Renal pelvis (tissue), 4 donors: Measurements from ENCODE around the gene CEP250. TPM values are rescaled to one million over a fixed set of nuclear protein-coding genes. Genes with fewer than 3 reads are reported as not detected.
"Not testable (repeated sequence)": the region's sequence is repeated elsewhere in the genome, so short reads cannot be mapped to it uniquely, and the experiment has no call there.

ENCODE experiments used
- DNase-seq: peaks from one replicate; pipeline ENCODE4 v3.0.0-alpha.2; 2013
- polyA plus RNA-seq, 3 donors: library from polyadenylated mRNA; unstranded; fragments of 120-200 nt; gene quantifications; one replicate each; pipeline ENCODE4 v1.2.1, GENCODE V29; 2013; ENCODE audit not compliant: insufficient read length in 3 of 3

CEP250 gene
- polyA plus RNA-seq, 3 donors: 56.7 to 65.5 (median 64.3) TPM

DNA sequence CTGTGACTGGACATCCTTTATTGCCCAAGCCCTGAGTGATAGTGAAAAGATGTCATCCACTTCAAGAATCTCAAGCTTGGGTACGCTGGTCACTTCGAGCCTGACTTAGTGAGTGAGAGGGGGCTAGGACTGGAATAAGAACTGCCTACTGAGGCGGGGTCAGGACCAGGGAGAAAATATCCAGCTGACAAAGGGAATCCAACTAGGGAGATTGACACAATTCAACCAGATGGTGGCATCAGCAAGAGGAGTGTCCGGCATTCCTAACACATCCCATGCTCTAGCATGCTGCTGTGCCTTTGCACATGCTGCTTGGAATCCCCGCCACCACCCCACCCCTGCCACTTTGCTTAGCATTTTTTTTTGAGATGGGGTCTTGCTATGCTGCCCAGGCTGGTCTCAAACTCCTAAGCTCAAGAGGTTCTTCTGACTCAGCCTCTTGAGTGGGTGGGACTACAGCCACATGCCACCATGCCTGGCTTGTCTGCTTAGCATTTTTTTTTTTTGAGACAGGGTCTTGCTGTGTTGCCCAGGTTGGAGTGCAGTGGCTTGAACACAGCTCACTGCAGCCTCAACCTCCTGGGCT is 6.5 kb upstream of the CEP250 start:
- DNase-seq: no peak

DNA sequence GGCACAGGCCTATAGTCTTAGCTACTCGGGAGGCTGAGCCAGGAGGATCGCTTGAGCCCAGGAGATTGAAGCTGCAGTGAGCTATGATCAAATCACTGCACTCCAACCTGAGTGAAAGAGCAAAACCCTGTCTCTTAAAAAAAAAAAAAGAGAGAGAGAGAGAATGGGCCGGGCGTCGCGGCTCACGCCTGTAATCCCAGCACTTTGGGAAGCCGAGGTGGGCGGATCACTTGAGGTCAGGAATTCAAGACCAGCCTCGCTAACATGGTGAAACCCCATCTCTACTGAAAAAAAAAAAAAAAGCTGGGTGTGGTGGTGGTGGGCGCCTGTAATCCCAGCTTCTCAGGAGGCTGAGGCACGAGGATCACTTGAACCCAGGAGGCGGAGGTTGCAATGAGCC is 5.5 kb upstream of the CEP250 start:
- DNase-seq: not testable (repeated sequence)

DNA sequence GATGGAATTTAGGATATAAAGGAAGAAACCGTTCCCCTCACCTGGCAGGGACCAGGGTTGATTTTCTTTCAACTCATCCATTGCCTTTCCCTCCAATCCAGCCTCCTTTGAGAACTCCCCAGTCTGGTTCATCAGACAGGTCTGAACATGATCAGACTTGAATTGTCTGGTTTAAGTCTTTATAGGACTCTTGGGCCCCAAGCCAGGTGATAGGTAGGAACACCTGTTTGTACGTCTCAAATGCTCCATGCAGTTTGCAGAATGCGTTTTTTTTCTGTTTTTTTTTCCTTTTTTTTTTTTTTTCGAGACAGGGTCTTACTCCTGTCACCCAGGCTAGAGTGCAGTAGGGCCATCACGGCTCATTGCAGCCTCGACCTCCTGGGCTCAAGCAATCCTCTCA is 4.1 kb upstream of the CEP250 start:
- no peak for DNase-seq

DNA sequence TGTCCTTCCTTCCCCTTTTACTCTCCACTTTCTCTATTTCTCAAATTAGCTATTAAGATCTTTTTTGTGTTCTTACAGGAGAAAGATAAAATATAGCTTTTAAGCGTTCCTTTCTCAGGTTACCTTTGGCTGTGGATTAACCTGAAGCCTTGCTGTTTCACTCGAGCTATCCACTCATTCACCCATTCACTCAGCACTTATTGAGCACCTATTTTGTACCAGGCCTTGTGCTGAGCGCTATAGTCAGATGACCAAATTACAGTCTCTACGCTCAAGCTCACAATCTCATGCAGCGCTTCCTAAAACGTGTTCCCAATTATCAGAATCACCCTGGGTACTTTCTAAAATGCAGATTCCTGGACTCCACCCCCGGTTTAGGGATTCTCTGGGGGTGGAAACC is 1.8 kb upstream of the CEP250 start:
- DNase-seq: no peak

DNA sequence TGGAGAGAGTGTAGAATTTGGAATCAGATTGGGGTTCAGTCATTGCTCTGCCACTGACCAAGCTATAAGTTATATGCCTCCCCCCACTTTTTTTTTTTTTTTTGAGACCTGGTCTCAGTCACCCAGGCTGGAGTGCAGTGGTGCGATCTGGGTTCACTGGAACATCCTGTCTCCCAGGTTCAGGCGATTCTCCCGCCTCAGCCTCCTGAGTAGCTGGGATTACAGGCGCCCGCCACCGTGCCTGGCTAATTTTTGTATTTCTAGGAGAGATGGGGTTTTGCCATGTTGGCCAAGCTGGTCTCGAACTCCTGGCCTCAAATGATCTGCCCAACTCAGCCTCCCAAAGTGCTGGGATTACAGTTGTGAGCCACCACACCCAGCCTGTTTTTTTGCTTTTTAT is 1.3 kb downstream of the CEP250 start:
- not testable (repeated sequence) for DNase-seq

DNA sequence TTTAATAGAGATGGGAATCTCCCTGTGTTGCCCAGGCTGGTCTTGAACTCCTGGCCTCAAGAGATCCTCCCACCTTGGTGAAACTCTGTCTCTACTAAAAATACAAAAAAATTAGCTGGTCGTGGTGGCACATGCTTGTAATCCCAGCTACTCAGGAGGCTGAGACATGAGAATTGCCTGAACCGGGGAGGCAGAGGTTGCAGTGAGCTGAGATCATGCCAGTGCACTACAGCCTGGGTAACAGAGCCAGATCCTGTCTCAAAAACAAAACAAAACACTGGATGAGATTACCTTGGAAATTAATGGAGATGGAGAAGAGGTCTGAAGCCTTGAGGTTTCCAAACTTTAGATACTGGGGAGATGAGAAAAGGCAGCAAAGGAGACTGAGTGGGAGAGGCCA is 2.1 kb downstream of the CEP250 start:
- not testable (repeated sequence) for DNase-seq

DNA sequence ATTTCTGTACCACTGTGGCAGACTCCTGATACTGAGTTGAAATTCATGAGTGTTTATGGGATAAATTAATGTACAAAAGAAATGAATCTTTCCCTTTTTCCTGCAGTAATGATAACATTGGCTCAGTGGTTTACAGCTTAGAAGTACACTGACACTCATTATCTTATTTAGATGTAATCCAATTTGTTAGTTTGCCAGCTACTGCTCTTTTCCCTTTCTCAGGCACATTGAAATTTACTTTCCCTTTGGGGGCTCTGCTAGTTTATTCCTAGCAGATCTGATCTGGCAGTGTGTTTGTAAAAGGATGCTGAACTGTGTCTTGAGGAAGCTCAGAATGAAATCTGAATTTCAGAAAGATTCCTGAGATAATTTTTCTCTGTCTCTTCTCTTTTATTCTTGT is 3.0 kb downstream of the CEP250 start:
- DNase-seq: no peak

DNA sequence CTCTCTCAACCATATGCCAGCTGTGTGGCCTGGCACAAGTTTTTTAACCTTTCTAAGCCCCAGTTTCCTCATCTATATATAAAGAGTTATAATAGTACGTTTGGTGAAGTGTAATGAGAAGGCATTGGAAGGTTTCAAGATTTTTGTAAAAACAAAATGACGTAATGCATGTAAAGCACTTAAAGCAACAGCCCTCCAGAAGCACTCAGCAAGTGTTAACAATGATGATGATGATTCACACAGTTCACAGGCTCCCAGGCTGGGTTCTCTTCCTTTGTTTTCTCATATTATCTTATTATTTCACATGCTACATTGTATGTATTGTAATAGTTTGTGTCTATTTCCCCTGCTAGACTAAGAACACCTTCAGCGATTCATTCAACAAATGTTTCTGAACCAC is 6.2 kb downstream of the CEP250 start:
- DNase-seq: no peak

DNA sequence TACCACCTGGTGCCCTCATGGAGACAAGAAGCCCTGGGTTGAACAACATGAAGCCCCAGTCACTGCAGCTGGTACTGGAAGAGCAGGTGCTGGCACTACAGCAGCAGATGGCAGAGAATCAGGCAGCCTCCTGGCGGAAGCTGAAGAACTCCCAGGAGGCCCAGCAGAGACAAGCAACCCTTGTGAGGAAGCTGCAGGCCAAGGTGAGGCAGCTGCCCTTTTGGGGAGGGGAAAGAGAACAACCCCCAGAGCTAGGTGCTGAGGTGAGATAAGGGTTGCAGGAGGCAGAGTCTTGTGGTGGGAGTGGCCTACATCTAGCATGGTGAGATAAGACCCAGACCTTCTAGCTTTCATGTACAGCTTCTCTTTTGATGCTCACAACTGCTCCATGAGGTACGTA is 7.0 kb downstream of the CEP250 start:
- no peak for DNase-seq

DNA sequence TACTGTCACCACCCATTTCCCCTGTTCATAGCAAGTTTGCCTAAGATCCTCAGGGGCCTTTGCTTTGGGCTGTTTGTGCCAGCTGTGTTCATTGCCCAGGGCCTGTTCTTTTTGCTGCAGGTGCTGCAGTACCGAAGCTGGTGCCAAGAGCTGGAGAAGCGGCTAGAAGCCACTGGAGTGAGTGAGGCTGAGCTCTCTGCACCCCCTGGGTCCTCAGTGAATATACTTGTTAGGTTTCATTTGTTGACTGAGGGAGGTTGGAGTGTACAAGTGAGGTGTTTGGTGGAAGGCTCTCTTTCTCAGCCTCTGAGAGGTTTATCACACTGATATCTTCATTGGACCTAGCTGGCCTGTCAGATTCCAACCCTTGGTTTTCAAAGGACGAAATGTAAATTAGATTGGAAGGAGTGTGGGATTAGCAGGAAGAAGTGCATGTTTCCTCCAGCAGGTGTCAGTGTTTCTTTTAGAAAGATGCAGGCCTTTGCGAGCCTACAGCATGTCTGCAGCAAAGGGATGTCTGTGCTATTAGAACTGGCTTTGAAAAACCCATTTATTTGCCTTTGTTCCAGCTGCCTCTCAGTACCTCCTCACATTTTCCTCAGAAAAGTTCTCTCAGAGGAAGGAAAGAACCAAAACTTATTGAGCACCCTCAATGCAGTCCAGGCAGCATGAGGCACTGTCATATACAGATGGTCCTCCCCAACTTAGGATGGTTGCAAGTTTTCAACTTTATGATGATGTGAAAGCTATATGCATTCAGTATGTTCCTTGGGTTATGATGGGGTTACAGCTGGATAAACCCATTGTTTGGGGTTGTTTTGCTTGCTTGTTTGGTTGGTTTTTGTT is 8.3 kb downstream of the CEP250 start:
- peak; percentile 78 for DNase-seq

DNA sequence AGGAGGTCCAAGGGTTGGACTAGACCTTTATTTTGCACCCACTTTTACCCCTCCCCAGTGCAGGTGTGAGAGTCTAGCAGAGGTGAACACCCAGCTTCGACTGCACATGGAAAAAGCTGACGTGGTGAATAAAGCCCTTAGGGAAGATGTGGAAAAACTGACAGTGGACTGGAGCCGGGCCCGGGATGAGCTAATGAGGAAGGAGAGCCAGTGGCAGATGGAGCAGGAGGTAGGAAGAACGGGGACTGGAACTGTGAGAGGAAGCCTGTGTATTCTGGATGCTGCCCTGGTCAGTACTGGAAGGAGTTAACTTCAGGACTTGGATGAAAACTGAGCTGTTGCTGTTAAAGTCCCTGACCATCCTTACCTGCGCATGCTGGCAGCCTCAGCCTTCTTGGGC is 10.6 kb downstream of the CEP250 start:
- no peak for DNase-seq

DNA sequence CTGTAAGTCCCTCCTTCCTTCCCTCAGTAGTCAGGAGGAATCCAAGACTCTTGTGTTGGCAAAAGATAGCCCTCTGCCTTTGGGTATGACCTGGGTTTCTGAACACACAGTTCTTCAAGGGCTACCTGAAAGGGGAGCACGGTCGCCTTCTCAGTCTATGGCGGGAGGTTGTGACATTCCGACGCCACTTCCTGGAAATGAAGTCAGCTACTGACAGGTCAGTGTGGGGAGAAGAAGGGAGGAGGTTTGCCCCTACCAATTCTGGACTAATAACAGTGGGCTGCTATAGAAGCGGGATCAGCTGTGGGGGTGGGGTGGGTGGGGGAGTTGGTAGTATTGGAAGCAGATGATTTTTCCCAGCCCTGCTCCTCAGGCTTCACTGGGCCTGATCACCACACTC is 11.5 kb downstream of the CEP250 start:
- no peak for DNase-seq

DNA sequence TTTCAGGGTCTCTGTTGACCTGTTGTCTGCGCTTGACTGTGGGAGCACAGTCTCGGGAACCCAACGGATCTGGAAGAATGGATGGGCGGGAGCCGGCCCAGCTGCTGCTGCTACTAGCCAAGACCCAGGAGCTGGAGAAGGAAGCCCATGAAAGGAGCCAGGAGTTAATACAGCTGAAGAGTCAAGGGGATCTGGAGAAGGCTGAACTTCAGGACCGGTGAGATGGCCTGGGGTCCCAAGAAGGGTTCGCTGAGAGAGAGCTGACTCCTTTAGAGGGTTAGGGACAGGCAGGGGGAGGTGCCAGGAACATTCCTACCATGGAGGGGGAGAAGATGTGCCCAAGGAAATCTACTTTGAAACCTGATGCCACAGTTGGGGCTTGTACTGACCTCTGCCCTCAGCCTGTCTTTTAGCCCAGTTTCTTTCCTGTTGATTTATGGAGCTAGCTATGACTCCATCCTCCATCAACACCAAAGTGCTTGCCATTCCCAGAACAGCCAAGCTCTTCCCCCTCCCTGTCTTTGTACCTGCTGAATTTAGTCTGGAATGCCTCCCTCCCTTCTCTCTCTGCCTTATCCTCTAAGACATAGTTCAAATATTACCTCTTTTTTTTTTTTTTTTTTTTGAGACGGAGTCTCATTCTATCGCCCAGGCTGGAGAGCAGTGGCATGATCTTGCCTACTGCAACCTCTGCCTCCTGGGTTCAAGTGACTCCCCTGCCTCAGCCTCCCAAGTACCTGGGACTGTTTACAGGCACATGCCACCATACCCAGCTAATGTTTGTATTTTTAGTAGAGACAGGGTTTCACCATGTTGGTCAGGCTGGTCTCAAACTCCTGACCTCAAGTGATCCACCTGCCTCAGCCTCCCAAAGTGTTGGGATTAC is 12.2 kb downstream of the CEP250 start:
- peak; percentile 86 for DNase-seq

DNA sequence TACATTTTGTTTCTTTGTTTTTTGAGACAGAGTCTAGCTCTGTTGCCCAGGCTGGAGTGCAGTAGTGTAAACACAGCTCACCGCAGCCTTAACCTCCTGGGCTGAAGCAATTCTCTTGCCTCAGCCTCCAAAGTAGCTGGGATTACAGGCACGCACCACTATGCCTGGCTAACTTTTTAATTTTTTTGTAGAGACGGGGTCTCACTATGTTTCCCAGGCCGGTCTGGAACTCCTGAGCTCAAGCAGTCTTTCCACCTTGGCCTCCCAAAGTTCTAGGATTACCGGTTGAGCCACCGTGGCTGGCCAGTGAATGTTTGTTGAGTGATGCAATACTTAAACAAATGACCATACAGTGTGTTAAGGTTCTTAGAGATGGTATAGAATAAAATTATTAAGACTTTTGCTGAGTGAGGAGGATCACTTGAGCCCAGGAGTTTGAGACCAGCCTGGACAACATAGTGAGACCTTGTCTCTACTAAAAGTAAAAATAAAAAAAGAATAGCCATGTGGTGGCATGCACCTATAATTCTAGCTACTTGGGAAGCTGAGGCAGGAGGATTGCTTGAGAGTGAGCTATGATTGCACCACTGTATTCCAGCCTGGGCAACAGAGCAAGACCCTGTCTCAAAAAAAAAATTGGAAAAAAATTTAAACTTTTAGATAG is 13.4 kb downstream of the CEP250 start:
- DNase-seq: no peak

DNA sequence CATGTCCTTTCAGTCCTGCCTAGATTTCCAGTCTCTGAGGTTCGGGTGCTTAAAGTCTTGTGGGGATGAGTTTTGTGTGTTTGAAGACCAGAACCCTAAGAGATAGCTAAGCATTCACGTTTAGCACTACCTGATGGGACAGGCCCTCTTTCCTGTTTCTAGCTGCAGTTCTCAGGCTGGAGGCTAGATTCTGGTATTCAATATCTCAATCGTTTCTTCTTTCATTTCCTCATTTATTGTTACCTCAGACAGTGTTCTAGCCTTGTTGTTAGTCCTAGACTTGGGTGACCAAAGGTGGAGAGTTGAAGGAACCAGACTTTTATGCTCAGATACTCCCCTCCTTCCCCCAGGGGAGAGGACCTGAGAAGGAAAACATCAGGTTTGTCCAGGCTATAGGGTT is 16.8 kb downstream of the CEP250 start:
- DNase-seq: no peak

DNA sequence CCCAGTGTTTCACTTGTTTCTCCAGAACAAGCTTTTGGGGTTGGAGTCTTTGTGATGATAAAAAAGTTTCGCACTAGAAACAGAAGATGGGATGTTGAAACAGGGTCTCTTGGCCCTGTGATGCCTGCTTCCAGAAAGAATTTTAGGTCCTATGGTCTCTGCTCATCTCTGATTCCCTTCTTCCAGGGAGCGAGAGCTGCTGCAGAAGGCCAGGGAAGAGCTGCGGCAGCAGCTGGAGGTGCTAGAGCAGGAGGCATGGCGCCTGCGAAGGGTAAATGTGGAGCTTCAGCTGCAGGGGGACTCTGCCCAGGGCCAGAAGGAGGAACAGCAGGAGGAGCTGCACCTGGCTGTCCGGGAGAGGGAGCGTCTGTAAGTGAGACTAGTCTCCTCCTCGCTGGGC is 18.3 kb downstream of the CEP250 start:
- no peak for DNase-seq

DNA sequence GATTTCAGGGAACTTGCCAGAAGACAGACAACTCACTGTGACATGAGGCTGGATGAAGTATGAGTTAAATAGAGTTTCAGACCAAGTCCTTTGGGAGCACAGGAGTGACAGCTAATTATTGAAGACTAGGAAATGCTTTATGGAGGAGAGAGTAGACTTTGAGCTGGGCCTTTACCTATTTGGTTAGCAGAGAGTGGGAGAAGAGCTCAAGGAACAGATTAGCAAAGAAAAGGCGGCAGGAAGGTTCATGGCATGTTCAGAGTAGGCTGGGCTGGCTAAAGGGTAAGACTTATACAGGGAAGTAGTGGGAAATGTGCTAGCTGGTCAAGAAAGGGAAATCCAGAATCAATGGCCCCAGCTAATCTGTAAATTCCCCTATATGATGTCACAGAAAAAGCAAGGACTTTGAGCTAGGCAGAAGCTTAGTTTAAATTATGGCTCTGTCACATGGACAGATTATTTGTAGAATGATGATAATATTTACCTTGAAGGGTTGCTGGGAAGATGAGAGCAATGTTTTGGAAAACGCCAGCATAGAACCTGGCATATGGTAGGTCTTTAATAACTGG is 19.0 kb downstream of the CEP250 start:
- no peak for DNase-seq

DNA sequence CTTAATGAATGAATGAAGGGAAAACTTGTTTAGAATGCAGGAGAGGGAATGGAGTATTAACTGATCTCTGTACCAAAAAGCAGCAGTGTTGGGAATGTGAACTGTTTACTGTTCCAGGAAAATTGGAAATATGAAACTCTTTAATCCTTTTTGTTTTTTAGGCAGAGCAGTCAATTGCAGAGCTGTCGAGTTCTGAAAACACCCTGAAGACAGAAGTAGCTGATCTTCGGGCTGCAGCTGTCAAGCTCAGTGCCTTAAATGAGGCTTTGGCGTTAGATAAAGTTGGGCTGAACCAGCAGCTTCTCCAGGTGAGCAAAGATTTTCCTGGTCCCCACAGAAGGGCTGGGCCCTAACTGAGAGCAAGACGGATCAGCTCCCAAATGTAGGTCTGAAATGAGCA is 20.9 kb downstream of the CEP250 start:
- no peak for DNase-seq

DNA sequence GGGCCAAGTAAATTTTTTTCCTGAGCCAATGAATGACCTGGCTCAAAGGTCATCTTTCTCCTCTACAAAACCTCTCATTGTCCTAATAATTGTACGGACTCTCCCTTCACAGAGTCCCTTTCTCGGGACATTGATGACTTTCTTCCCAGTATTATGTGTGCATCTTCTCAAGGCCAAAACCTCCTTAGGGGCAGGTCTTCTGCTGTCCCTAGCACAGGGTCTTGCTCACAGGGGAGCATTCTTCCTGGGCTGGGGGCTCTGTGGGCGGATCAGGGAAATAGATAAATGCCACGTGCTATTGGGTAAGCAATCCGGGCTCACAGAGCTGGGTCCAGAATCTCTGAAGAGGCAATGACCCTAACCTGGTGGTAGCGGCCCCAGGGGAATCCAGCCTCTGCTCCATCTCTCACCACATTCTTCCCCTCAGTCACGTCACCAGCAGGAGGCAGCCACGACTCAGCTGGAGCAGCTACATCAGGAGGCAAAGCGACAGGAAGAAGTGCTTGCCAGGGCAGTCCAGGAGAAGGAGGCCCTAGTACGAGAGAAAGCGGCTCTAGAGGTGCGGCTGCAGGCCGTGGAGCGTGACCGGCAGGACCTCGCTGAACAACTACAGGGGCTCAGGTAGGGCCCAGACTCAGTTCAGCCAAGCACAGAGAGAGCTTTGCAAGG is 23.5 kb downstream of the CEP250 start:
- no peak for DNase-seq

DNA sequence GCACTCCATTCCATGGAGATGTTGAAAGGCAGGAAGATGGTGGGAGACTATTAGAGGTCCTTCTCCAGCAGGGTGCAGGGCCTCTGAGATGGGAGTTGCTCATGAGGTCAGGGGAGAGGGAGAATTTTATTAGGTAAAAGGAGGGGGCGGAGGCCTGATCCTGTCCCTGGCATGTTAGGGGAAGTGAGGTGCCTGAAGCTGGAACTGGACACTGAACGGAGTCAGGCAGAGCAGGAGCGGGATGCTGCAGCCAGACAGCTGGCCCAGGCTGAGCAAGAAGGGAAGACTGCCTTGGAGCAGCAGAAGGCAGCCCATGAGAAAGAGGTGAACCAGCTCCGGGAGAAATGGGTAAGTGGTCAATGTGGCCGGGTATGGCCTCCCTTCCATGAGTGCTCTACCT is 24.4 kb downstream of the CEP250 start:
- no peak for DNase-seq

DNA sequence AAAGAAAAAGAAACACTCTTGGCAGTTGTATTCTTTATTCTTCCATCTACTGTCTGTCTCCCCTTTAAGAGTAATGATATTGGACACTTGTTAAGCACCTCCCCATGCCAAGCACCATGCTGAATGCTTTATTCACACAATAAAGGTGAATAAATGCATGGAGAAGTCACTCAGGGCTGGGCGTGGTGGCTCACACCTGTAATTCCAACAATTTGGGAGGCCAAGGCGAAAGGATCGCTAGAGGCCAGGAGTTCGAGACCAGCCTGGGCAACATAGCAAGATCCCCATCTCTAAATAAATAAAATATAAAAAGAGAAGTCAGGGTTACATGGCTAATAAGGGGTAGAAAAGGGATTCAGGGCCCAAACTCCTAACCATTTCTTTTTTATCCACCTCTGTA is 32.1 kb downstream of the CEP250 start:
- no peak for DNase-seq
